Mesodermal cell (in vitro differentiated cells): ENCODE results near the gene CNOT1.
"Not testable (repeated sequence)": the region's sequence is repeated elsewhere in the genome, so short reads cannot be mapped to it uniquely, and the experiment has no call there.

ENCODE experiments used
- H3K27ac ChIP-seq: 2 replicates; pipeline ENCODE4 v1.7.0; 2013; ENCODE audit warnings: mild to moderate bottlenecking, low read depth, low read length, moderate library complexity; ENCODE audit not compliant: severe bottlenecking
- H3K36me3 ChIP-seq: 2 replicates; pipeline ENCODE4 v1.7.1; 2013; ENCODE audit warnings: mild to moderate bottlenecking, low read length, moderate library complexity; ENCODE audit not compliant: control insufficient read depth, insufficient read depth
- H3K4me1 ChIP-seq: one replicate; pipeline ENCODE4 v1.7.1; 2013; ENCODE audit warnings: mild to moderate bottlenecking, low read length; ENCODE audit not compliant: insufficient read depth, control insufficient read depth, poor library complexity, severe bottlenecking
- H3K4me3 ChIP-seq: 2 replicates; pipeline ENCODE4 v1.7.0; 2013; ENCODE audit warnings: low read length, control low read depth, mild to moderate bottlenecking; ENCODE audit not compliant: insufficient read depth, poor library complexity, severe bottlenecking; ENCODE audit errors: extremely low read depth
- H3K9me3 ChIP-seq: 2 replicates; pipeline ENCODE4 v1.7.1; 2013; ENCODE audit warnings: mild to moderate bottlenecking, low read length, moderate library complexity; ENCODE audit not compliant: control insufficient read depth
- WGBS, 2 experiments: methylation state at CpG; one replicate each; pipeline ENCODE4 v1.1.5; 2013; ENCODE audit warnings: missing lambda C conversion rate in 2 of 2; ENCODE audit not compliant: insufficient coverage in 2 of 2; 5-methylcytosine and 5-hydroxymethylcytosine counted together

CNOT1 gene

DNA sequence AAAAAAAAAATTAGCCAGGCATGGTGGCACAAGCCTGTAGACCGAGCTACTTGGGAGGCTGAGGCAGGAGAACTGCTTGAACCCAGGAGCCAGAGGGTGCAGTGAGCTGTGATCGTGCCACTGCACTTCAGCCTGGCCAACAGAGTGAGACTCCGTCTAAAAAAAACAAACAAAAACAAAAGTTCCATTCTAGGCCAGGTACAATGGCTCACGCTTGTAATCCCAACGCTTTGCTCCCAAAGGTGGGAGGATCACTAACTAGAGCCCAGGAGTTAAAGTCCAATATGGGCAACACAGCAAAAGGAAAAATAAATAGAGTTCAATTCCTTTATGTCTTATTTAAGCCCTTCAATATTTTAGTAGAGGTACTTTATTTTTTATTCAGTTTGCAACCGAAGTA lies 47.5 kb downstream of the CNOT1 start:
- Histone ChIP-seq H3K9me3 (no peaks in the 10 kb centered on the region), H3K4me3 (no peak overlapping the region), H3K27ac (no peak overlapping the region), H3K4me1 (no peaks in the 10 kb centered on the region), H3K36me3 (peaks cover 93% of the 10 kb centered on the region)
- 100% methylated on average over 4 to 5 of the region's 6 CpGs for WGBS, 2 experiments

DNA sequence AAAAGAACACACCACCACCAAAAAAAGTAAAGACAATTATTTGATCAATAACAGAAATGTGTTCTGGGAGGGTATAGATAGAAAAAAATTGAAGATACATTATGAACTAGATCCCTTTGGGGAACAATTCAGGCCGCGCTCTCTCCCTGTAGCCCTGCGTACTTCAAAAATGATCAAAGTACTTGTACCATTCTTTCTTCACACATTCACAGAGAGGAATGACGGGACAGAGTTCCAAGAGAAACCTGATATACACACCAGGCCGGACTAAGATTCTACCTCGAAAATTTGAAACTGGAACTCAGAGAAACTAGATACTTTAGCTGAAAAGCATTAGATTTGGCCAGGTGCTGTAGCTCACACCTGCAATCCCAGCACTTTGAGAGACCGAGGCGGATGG lies 50.0 kb downstream of the CNOT1 start:
- Histone ChIP-seq H3K4me3 (no peak overlapping the region), H3K27ac (no peak overlapping the region), H3K9me3 (no peaks in the 10 kb centered on the region), H3K36me3 (peaks cover 95% of the 10 kb centered on the region), H3K4me1 (no peaks in the 10 kb centered on the region)
- 84 to 94% methylated on average over 8 of the region's 8 CpGs for WGBS, 2 experiments

DNA sequence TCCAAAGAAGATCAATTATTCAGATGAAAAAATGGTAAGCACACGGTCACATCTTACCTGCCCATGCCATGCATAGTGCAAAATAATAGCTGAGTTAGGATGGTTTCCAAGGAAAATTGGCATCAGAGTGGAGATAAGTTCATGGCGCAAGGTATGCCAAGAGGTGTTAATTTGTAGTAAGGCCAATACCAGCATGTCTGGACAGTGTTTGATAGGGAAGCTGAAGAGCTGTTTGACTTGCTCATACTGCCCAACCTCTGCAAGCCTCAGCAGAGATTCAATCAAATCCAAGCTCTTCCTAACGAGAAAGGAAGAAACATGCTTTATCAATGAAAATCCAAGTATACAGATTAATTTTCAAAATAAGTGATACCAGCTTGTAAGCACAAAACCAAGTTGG lies 51.0 kb downstream of the CNOT1 start:
- Histone ChIP-seq H3K36me3 (peaks cover 97% of the 10 kb centered on the region), H3K9me3 (no peaks in the 10 kb centered on the region), H3K4me1 (no peaks in the 10 kb centered on the region), H3K4me3 (no peak overlapping the region), H3K27ac (no peak overlapping the region)
- 100% methylated on average over 1 to 2 of the region's 3 CpGs for WGBS, 2 experiments

DNA sequence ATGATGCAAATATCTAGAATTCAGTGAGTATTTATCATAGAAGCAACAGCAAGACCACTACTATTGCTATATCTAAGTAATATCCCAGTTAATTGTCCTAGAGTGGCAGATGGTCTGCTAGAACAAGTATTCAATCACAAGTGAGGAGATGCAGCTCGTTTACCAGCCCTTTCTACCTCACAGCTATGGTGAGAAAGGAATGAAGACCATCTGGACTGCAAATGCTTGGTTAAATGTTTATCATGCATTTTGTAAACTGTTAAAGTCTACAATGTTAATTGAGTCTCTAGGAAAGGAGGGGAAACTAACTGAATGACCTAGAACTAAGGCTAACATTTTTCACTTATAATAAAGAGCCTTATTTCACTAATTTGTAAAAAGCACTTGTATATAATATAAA lies 52.5 kb downstream of the CNOT1 start:
- no peak overlapping the region for H3K27ac ChIP-seq
- WGBS, 2 experiments: 60% methylated on average over 1 of the region's 1 CpG; no CpG with 5 or more reads in 1 of the 2 experiments
- no peaks in the 10 kb centered on the region for H3K9me3 ChIP-seq
- peaks cover 98% of the 10 kb centered on the region for H3K36me3 ChIP-seq
- no peak overlapping the region for H3K4me3 ChIP-seq
- H3K4me1 ChIP-seq: no peaks in the 10 kb centered on the region

DNA sequence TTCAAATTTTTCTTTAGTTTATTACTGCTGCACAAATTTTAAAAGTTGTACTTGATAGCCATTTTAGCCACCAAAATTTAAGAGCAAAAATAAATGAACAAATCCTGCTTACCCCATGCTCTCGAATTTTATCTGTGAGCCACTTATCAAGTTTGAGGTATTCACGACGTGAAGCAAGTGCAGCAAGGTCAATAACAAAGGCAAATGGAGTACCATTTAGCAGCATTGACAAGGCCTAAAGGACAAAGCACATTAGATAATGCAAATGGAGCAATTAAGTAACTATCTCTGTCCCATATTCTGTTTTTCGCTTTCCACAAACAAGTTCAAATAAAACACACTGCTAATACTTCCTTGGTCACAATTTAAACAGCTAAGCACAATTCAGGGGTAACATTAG lies 54.7 kb downstream of the CNOT1 start:
- Histone ChIP-seq H3K4me3 (no peak overlapping the region), H3K36me3 (peaks cover 97% of the 10 kb centered on the region), H3K9me3 (no peaks in the 10 kb centered on the region), H3K4me1 (no peaks in the 10 kb centered on the region), H3K27ac (no peak overlapping the region)
- WGBS, 2 experiments: 98 to 100% methylated on average over 3 to 4 of the region's 4 CpGs

DNA sequence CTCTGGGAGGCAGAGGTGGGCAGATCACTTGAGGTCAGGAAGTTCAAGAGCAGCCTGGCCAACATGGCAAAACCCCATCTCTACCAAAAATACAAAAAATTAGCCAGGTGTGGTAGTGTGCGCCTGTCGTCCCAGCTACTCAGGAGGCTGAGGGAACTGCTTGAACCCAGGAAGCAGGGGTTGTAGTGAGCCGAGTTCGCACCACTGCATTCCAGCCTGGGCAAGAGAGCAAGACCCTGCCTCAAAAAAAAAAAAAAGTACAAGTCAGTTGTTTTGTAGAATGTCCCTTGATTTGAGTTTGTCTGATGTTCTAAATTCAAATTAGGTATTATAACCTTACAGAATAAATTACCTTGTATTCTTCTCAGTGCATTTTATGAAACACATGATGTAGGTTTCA lies 63.9 kb downstream of the CNOT1 start:
- H3K27ac ChIP-seq, H3K4me3 ChIP-seq, H3K9me3 ChIP-seq, H3K4me1 ChIP-seq: not testable (repeated sequence)
- WGBS, 2 experiments: 100% methylated on average over 1 of the region's 4 CpGs; no CpG with 5 or more reads in 1 of the 2 experiments
- peaks cover 90% of the 10 kb centered on the region for H3K36me3 ChIP-seq

DNA sequence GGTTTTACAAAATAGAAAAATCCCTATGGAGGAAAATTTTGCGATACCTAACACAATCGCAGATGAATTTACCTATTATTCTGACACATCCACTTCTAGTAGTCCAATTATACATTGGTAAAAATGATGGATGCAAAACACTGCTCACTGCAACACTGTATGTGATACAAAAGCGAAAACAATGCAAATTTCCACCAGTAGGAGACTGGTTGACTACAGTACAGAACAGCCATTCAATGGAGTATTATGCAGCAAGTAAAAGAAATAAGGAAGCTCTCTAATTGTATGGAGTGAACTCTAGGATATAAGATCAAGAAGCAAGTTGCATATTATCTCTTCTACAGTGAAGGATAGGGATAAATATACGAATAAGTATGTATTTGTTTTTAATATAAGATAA lies 65.9 kb downstream of the CNOT1 start:
- WGBS, 2 experiments: no CpG with 5 or more reads among the region's 4 CpGs
- Histone ChIP-seq H3K27ac (no peak overlapping the region), H3K4me1 (no peaks in the 10 kb centered on the region), H3K4me3 (no peak overlapping the region), H3K9me3 (no peaks in the 10 kb centered on the region), H3K36me3 (peaks cover 90% of the 10 kb centered on the region)

DNA sequence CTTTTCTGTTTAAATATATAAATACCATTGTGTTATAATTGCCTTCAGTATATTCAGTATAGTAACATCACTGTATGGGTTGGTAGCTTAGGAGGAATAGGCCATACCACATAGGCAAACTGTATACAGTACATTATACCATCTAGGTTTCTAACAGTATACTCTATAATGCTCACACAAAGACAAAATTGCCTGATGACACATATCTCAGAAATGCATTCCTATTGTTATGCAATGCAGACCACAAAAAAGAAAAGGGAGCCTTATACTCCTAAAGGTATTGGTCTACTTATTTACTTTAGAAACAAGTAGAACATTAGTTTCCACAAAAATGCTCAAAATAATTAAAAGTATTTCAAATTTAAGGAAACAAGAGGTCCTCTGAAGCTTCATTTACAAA lies 66.4 kb downstream of the CNOT1 start:
- peaks cover 90% of the 10 kb centered on the region for H3K36me3 ChIP-seq
- no peaks in the 10 kb centered on the region for H3K4me1 ChIP-seq
- H3K27ac ChIP-seq: no peak overlapping the region
- H3K9me3 ChIP-seq: no peaks in the 10 kb centered on the region
- no peak overlapping the region for H3K4me3 ChIP-seq

DNA sequence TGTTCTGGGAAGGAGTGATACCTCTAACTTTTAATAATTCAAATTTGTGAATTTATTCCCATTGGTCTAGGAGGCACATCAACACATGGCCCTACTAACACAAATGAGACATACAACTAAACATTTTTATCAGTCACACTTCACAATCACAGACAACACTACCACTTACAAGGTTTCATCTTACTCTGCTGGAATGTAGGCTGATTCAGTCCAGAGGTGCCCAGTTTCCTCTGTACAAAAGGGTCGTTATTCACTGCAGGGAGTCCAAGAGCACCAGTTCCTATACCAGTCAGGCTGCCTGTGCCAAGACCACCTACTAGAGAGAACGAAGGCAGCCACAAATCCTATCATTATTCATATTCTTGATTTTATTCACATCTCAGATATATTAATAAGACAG lies 72.9 kb downstream of the CNOT1 start:
- no peak overlapping the region for H3K27ac ChIP-seq
- H3K36me3 ChIP-seq: peaks cover 93% of the 10 kb centered on the region
- H3K9me3 ChIP-seq: no peaks in the 10 kb centered on the region
- 83% methylated on average over 1 of the region's 2 CpGs; no CpG with 5 or more reads in 1 of the 2 experiments for WGBS, 2 experiments
- H3K4me3 ChIP-seq: no peak overlapping the region
- no peaks in the 10 kb centered on the region for H3K4me1 ChIP-seq

DNA sequence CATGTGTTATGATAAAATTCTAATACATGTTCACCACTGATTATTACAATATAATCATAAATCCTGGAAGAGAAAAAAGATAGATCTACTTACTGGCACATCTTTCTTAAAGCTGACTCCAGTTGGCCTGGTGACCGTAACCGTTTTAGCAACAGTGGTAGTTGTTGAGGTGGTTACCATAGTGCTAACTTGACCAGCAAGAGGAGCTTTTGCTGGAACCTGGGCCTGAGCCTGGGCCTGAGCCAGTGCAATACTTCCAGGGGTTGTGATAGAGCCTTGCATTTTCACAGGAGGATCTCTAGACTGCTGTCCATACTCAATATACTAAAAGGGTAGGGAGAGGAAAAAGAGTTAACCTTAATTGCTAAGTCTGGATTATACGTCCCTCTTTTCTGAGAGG lies 78.1 kb downstream of the CNOT1 start:
- Histone ChIP-seq H3K27ac (no peak overlapping the region), H3K4me3 (no peak overlapping the region), H3K4me1 (no peaks in the 10 kb centered on the region), H3K36me3 (peaks cover 91% of the 10 kb centered on the region), H3K9me3 (no peaks in the 10 kb centered on the region)
- WGBS, 2 experiments: 100% methylated on average over 2 of the region's 3 CpGs; no CpG with 5 or more reads in 1 of the 2 experiments

DNA sequence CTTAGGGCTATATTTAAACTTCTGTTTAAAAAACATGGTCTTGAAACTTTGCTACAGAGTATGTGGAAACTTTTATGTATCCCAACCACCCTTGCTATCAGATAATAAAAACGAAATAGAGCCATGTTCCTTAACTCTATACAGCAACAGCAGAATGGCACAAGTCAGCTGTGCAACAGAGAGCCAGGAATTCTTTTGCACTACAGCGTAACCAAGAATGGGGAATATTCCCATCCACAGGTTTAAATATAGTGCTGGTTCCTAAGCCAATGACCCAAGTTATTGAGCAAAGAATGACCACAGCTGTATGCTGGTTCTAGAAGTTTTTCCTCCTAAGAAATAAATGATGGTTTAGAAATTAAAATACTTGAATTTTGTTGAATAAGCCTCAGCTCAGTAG lies 81.2 kb downstream of the CNOT1 start:
- no peak overlapping the region for H3K4me3 ChIP-seq
- H3K4me1 ChIP-seq: no peaks in the 10 kb centered on the region
- 100% methylated on average over 1 of the region's 2 CpGs; no CpG with 5 or more reads in 1 of the 2 experiments for WGBS, 2 experiments
- H3K36me3 ChIP-seq: peaks cover 94% of the 10 kb centered on the region
- no peaks in the 10 kb centered on the region for H3K9me3 ChIP-seq
- H3K27ac ChIP-seq: no peak overlapping the region
